Uterus (tissue), 4 donors: ENCODE measurements around the gene KLF4. TPM values are rescaled to one million over a fixed set of nuclear protein-coding genes. Genes with fewer than 3 reads are reported as not detected.

ENCODE experiments used
- DNase-seq, 2 donors: peaks; one replicate each; pipeline ENCODE4 v3.0.0-alpha.2; 2019 to 2020
- H3K27ac ChIP-seq, 2 donors: fragments of 200-600 bp; sonication (generic); 1 replicate in 1 of 2; 2 replicates in 1 of 2; pipeline ENCODE4 v1.5.1; 2016 to 2018
- H3K27me3 ChIP-seq, 2 donors: fragments of 200-600 bp; sonication (generic); one replicate each; pipeline ENCODE4 v1.5.1; 2018 to 2019; ENCODE audit warnings: control low read depth in 1 of 2
- H3K36me3 ChIP-seq, 2 donors: fragments of 200-600 bp; sonication (generic); one replicate each; pipeline ENCODE4 v1.5.1; 2019; ENCODE audit warnings: control low read depth in 1 of 2
- H3K4me1 ChIP-seq, 2 donors: fragments of 200-600 bp; sonication (generic); one replicate each; pipeline ENCODE4 v1.5.1; 2018 to 2019; ENCODE audit warnings: control low read depth in 1 of 2
- H3K4me3 ChIP-seq, 2 donors: fragments of 200-600 bp; sonication (generic); 1 replicate in 1 of 2; 2 replicates in 1 of 2; pipeline ENCODE4 v1.5.1; 2018 to 2019; ENCODE audit warnings: mild to moderate bottlenecking in 1 of 2
- H3K9me3 ChIP-seq, 2 donors: fragments of 200-600 bp; sonication (generic); one replicate each; pipeline ENCODE4 v1.5.1; 2019; ENCODE audit warnings: control low read depth in 1 of 2
- CTCF ChIP-seq, 4 experiments: fragments of 200-600 bp in 2 of 4; fragments of 450-650 bp in 2 of 4; sonication (generic) in 2 of 4; IDR thresholded peaks; one replicate each; pipeline ENCODE4 v1.5.1; 2016 to 2019; ENCODE audit warnings: antibody characterized with exemption in 4 of 4, mild to moderate bottlenecking in 2 of 4, moderate library complexity in 1 of 4
- POLR2A ChIP-seq, 2 donors: fragments of 450-650 bp; IDR thresholded peaks; one replicate each; pipeline ENCODE4 v1.6.1; 2016; ENCODE audit warnings: antibody characterized with exemption in 2 of 2, mild to moderate bottlenecking in 1 of 2, moderate library complexity in 1 of 2
- intact Hi-C: fragments of 100-400 bp; cut with DNase I; formaldehyde crosslinking; loops from one replicate; pipeline ENCODE4 v1.15.1; 2023; ENCODE audit warnings: low total_unique reads
- total RNA-seq, 4 donors: library from RNA; depleted of rRNA in 3 of 4; stranded (reverse); fragments of >200 nt in 3 of 4; gene quantifications; one replicate each; pipeline versions ENCODE4 v1.1.0 to v1.2.4, GENCODE V29; 2014 to 2023
- donor health status: DM: yes; HTN: yes; CAD: no.

Gene KLF4
- total RNA-seq, 4 donors from 2014 or later: 20.2 to 152 (median 94.7) TPM

- Histone ChIP-seq H3K4me1 (no peaks in the 10 kb centered on the region), H3K36me3 (no peaks in the 10 kb centered on the region), H3K27me3 (no peaks in the 10 kb centered on the region), H3K9me3 (peaks cover 0 to 3% of the 10 kb centered on the region in 2 donors), H3K4me3 (no peak overlapping the region), H3K27ac (no peak overlapping the region)
- TF ChIP-seq CTCF (IDR thresholded peaks at IDR 0.05) (no peak), POLR2A (IDR thresholded peaks at IDR 0.05) (no peak)
- DNase-seq: no peak
- intact Hi-C loops: loop anchor here (10.0 kb wide), 1 partner anchor 1102 kb away; no protein-coding TSS in a partner anchor
Observed at GRCh38 chr9:107462691-107463090, 26.9 kb downstream of the KLF4 start.

GRCh38 chr9:107460153-107461023 is 29.2 kb downstream of the KLF4 start:
- no peak for TF ChIP-seq POLR2A (IDR thresholded peaks at IDR 0.05)
- no peak for TF ChIP-seq CTCF (IDR thresholded peaks at IDR 0.05)
- no peaks in the 10 kb centered on the region for H3K36me3 ChIP-seq
- no peak overlapping the region for H3K4me3 ChIP-seq
- H3K27me3 ChIP-seq: no peaks in the 10 kb centered on the region
- no peaks in the 10 kb centered on the region for H3K4me1 ChIP-seq
- H3K27ac ChIP-seq: no peak overlapping the region
- peaks cover 0 to 3% of the 10 kb centered on the region in 2 donors for H3K9me3 ChIP-seq
- intact Hi-C loops: loop anchor here (10.0 kb wide), 1 partner anchor 1104 kb away; no protein-coding TSS in a partner anchor
- DNase-seq: no peak

- no peaks in the 10 kb centered on the region for H3K27me3 ChIP-seq
- H3K27ac ChIP-seq: no peak overlapping the region
- no peaks in the 10 kb centered on the region for H3K4me1 ChIP-seq
- no peak for DNase-seq
- no peak overlapping the region for H3K4me3 ChIP-seq
- no peaks in the 10 kb centered on the region for H3K36me3 ChIP-seq
- peaks cover 0 to 3% of the 10 kb centered on the region in 2 donors for H3K9me3 ChIP-seq
- no peak for TF ChIP-seq POLR2A (IDR thresholded peaks at IDR 0.05)
- TF ChIP-seq CTCF (IDR thresholded peaks at IDR 0.05): no peak
- intact Hi-C loops: no loop called here
Observed at GRCh38 chr9:107455425-107456135, 34.0 kb downstream of the KLF4 start.

GRCh38 chr9:107453479-107453878 is 36.1 kb downstream of the KLF4 start:
- intact Hi-C loops: no loop called here
- Histone ChIP-seq H3K4me1 (no peaks in the 10 kb centered on the region), H3K9me3 (no peaks in the 10 kb centered on the region), H3K27me3 (no peaks in the 10 kb centered on the region), H3K4me3 (no peak overlapping the region), H3K27ac (no peak overlapping the region), H3K36me3 (no peaks in the 10 kb centered on the region)
- no peak for DNase-seq
- TF ChIP-seq POLR2A (IDR thresholded peaks at IDR 0.05) (no peak), CTCF (IDR thresholded peaks at IDR 0.05) (no peak)

GRCh38 chr9:107447834-107448233 is 41.7 kb downstream of the KLF4 start:
- no peaks in the 10 kb centered on the region for H3K4me1 ChIP-seq

More at GRCh38 chr9:107447834-107448233, 41.7 kb downstream of the KLF4 start:
- intact Hi-C loops: no loop called here
- TF ChIP-seq CTCF (IDR thresholded peaks at IDR 0.05) (no peak), POLR2A (IDR thresholded peaks at IDR 0.05) (no peak)
- Histone ChIP-seq H3K36me3 (no peaks in the 10 kb centered on the region), H3K27ac (no peak overlapping the region), H3K4me3 (no peak overlapping the region), H3K27me3 (no peaks in the 10 kb centered on the region), H3K9me3 (no peaks in the 10 kb centered on the region)
- DNase-seq: no peak
